ENCODE results near the gene TBX19.

GRCh38 chr1:168263130-168263529 is 17.5 kb upstream of the TBX19 start:
- TF ChIP-seq CTCF (IDR thresholded peaks at IDR 0.05; ENCODE audit: insufficient read depth, low read depth, low read length) (no peak), EZH2 (IDR thresholded peaks at IDR 0.05; ENCODE audit: insufficient read depth, low read length) (no peak)
